GM18526 (cell line): Measurements from ENCODE around the gene LRRC73.

Source experiments
- POLR2A ChIP-seq: IDR thresholded peaks from 3 replicates; pipeline ENCODE4 v1.6.1; 2011; ENCODE audit not compliant: insufficient read length; ENCODE audit errors: extremely low read depth

The LRRC73 gene

GRCh38 chr6:43509984-43510826 is at the start of gene LRRC73:
Gene LRRC73, minus strand, starts transcription at chr6:43510346. Its CDS starts 561 bp downstream, at chr6:43509785.
- no peak for TF ChIP-seq POLR2A

GRCh38 chr6:43559328-43559727 is 49.2 kb upstream of the LRRC73 start:
- no peak for TF ChIP-seq POLR2A

GRCh38 chr6:43547222-43547621 is 37.1 kb upstream of the LRRC73 start:
- no peak for TF ChIP-seq POLR2A

- TF ChIP-seq POLR2A: no peak
These were observed 34.3 kb upstream of the LRRC73 start for GRCh38 chr6:43544461-43544860.

- no peak for TF ChIP-seq POLR2A
These were observed 31.8 kb upstream of the LRRC73 start for GRCh38 chr6:43541774-43542471.

- no peak for TF ChIP-seq POLR2A
These were observed 30.4 kb upstream of the LRRC73 start for GRCh38 chr6:43540507-43540906.

GRCh38 chr6:43532201-43532600 is 22.1 kb upstream of the LRRC73 start:
- no peak for TF ChIP-seq POLR2A

GRCh38 chr6:43524483-43524961 is 14.4 kb upstream of the LRRC73 start:
- TF ChIP-seq POLR2A: no peak

- no peak for TF ChIP-seq POLR2A
These were observed 13.1 kb upstream of the LRRC73 start for GRCh38 chr6:43523284-43523683.

GRCh38 chr6:43522547-43523261 is 12.6 kb upstream of the LRRC73 start:
- no peak for TF ChIP-seq POLR2A

GRCh38 chr6:43521836-43522235 is 11.7 kb upstream of the LRRC73 start:
- no peak for TF ChIP-seq POLR2A

- TF ChIP-seq POLR2A: no peak
These were observed 10.0 kb upstream of the LRRC73 start for GRCh38 chr6:43520097-43520496.

GRCh38 chr6:43517505-43518357 is 7.6 kb upstream of the LRRC73 start:
- no peak for TF ChIP-seq POLR2A

- peak; percentile 87 for TF ChIP-seq POLR2A
These were observed 6.8 kb upstream of the LRRC73 start, which contains the start of the genes POLR1C and YIPF3 for GRCh38 chr6:43516697-43517504. Gene POLR1C, plus strand, starts transcription at chr6:43517089. Its CDS starts 21 bp downstream, at chr6:43517110. Gene YIPF3, minus strand, starts transcription at chr6:43516926. Its CDS starts 119 bp downstream, at chr6:43516807.
